Liver (tissue), 9 donors: Measurements from ENCODE around the gene STEAP2. TPM values are rescaled to one million over a fixed set of nuclear protein-coding genes. Genes with fewer than 3 reads are reported as not detected.

ENCODE experiments used
- DNase-seq: peaks from one replicate; pipeline ENCODE4 v3.0.0-alpha.2; 2017; ENCODE audit warnings: low spot score
- H3K27ac ChIP-seq, 2 donors: one replicate each; pipeline ENCODE4 v1.7.0; 2013; ENCODE audit warnings: inconsistent platforms in 2 of 2, low read length in 2 of 2, control low read depth in 1 of 2, low read depth in 1 of 2, mild to moderate bottlenecking in 1 of 2
- H3K27me3 ChIP-seq, 4 donors: one replicate each; pipeline versions ENCODE4 v1.6.1 to v1.7.0; 2013; ENCODE audit warnings: low read length in 3 of 4, inconsistent platforms in 1 of 4, mild to moderate bottlenecking in 1 of 4, moderate library complexity in 1 of 4; ENCODE audit not compliant: control insufficient read depth in 4 of 4, insufficient read depth in 4 of 4
- H3K36me3 ChIP-seq, 4 donors: one replicate each; pipeline versions ENCODE4 v1.6.1 to v1.7.0; 2013; ENCODE audit warnings: low read length in 3 of 4, mild to moderate bottlenecking in 3 of 4, low read depth in 1 of 4, moderate library complexity in 1 of 4; ENCODE audit not compliant: control insufficient read depth in 4 of 4, insufficient read depth in 3 of 4
- H3K4me1 ChIP-seq, 4 donors: one replicate each; pipeline versions ENCODE4 v1.6.1 to v1.7.0; 2013; ENCODE audit warnings: low read length in 3 of 4, mild to moderate bottlenecking in 3 of 4, moderate library complexity in 1 of 4; ENCODE audit not compliant: control insufficient read depth in 4 of 4, insufficient read depth in 4 of 4
- H3K4me3 ChIP-seq, 3 donors: one replicate each; pipeline versions ENCODE4 v1.6.1 to v1.7.0; 2013; ENCODE audit warnings: low read length in 3 of 3, control low read depth in 1 of 3, low read depth in 1 of 3, mild to moderate bottlenecking in 1 of 3
- H3K9ac ChIP-seq, 2 donors: one replicate each; pipeline ENCODE4 v1.7.0; 2013; ENCODE audit warnings: low read length in 2 of 2, mild to moderate bottlenecking in 2 of 2, moderate library complexity in 2 of 2, control low read depth in 1 of 2, low read depth in 1 of 2
- H3K9me3 ChIP-seq, 4 donors: one replicate each; pipeline versions ENCODE4 v1.6.1 to v1.7.0; 2013; ENCODE audit warnings: low read length in 3 of 4; ENCODE audit not compliant: control insufficient read depth in 4 of 4
- FOXA1 ChIP-seq: IDR thresholded peaks from 2 replicates; pipeline ENCODE4 v1.6.1; 2016; ENCODE audit warnings: antibody characterized with exemption
- FOXA2 ChIP-seq: IDR thresholded peaks from 2 replicates; pipeline ENCODE4 v1.6.1; 2016; ENCODE audit warnings: antibody characterized with exemption
- GABPA ChIP-seq, 2 donors: IDR thresholded peaks in 1 of 2; conservative IDR thresholded peaks in 1 of 2; 2 replicates each; pipeline ENCODE4 v1.6.1; 2016; ENCODE audit warnings: antibody characterized with exemption in 2 of 2, mild to moderate bottlenecking in 1 of 2, moderate library complexity in 1 of 2
- HNF4A ChIP-seq, 2 donors: conservative IDR thresholded peaks; 2 replicates each; pipeline ENCODE4 v1.6.1; 2016; ENCODE audit warnings: antibody characterized with exemption in 2 of 2, mild to moderate bottlenecking in 2 of 2
- NR2F2 ChIP-seq: IDR thresholded peaks from 2 replicates; pipeline ENCODE4 v1.6.1; 2016; ENCODE audit warnings: antibody characterized with exemption
- REST ChIP-seq: IDR thresholded peaks from 2 replicates; pipeline ENCODE4 v1.6.1; 2016; ENCODE audit warnings: antibody characterized with exemption, mild to moderate bottlenecking
- RXRA ChIP-seq, 2 donors: IDR thresholded peaks; 2 replicates each; pipeline ENCODE4 v1.6.1; 2017 to 2018; ENCODE audit warnings: antibody characterized with exemption in 2 of 2, mild to moderate bottlenecking in 1 of 2
- SP1 ChIP-seq: IDR thresholded peaks from 2 replicates; pipeline ENCODE4 v1.6.1; 2018; ENCODE audit warnings: antibody characterized with exemption, mild to moderate bottlenecking
- TAF1 ChIP-seq: conservative IDR thresholded peaks from 2 replicates; pipeline ENCODE4 v1.6.1; 2016; ENCODE audit warnings: antibody characterized with exemption, mild to moderate bottlenecking
- YY1 ChIP-seq: IDR thresholded peaks from 2 replicates; pipeline ENCODE4 v1.6.1; 2016; ENCODE audit warnings: antibody characterized with exemption, mild to moderate bottlenecking
- WGBS: extraction: QIAGEN DNeasy Blood & Tissue Kit; methylation state at CpG from one replicate; pipeline ENCODE4 v1.1.7; 2013; 5-methylcytosine and 5-hydroxymethylcytosine counted together
- polyA plus RNA-seq, 2 donors: library from polyadenylated mRNA; stranded (reverse) in 1 of 2; unstranded in 1 of 2; fragments of 200-250 nt in 1 of 2; fragments of >200 nt in 1 of 2; fragmentation: Nextera tagmentation in 1 of 2; extraction: Ambion mirVana in 1 of 2; gene quantifications; one replicate each; pipeline versions ENCODE4 v1.2.1 to v1.2.3, GENCODE V29; 2013 to 2015
- total RNA-seq, 2 donors: library from RNA; depleted of rRNA; stranded (reverse); fragments of >200 nt; gene quantifications; one replicate each; pipeline ENCODE4 v1.2.3, GENCODE V29; 2014
- TF ChIP-seq, protein P1 (sequence below): IDR thresholded peaks from 2 replicates; pipeline ENCODE4 v1.6.1; 2016; ENCODE audit warnings: antibody characterized with exemption
- TF ChIP-seq, protein P2 (sequence below): IDR thresholded peaks from 2 replicates; pipeline ENCODE4 v1.6.1; 2016; ENCODE audit warnings: antibody characterized with exemption
- donor health status: healthy.
- donor health status: healthy.
- donor health status: healthy.
- donor health status: healthy.
- donor health status: healthy.

Gene STEAP2
- total and polyA plus RNA-seq, 4 donors, result 1.2 to 25.9 (median 5.2) TPM

DNA sequence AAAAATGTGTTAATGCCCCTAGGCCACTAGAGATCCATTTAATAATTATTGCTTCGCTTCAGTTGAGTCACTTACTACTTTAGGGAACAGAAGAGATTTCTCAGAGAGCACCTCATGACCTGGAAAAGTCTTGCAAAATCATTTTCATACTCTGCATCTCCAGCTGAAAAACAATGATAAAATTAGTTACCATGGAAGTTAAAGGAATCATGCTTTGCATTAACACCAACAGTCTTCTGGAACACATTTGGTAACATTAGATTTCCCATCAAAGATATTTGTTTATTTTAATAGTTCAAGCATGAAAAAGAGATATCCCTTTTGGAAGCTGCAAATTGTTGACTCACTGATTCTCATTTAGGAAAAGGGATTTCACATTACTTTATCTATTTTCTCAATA lies 1.8 kb upstream of the STEAP2 start:
- Histone ChIP-seq H3K36me3 (no peaks in the 10 kb centered on the region), H3K4me3 (no peak overlapping the region), H3K27ac (no peak overlapping the region), H3K27me3 (no peaks in the 10 kb centered on the region), H3K9ac (no peak overlapping the region), H3K9me3 (no peaks in the 10 kb centered on the region), H3K4me1 (peaks cover 0 to 22% (median 13%) of the 10 kb centered on the region in 4 donors)
- TF ChIP-seq NR2F2 (no peak), SP1 (no peak)
- TF ChIP-seq, protein P1, sequence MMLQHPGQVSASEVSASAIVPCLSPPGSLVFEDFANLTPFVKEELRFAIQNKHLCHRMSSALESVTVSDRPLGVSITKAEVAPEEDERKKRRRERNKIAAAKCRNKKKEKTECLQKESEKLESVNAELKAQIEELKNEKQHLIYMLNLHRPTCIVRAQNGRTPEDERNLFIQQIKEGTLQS, result no peak
- DNase-seq, result no peak
- 94% methylated on average over 1 of the region's 1 CpG for WGBS

DNA sequence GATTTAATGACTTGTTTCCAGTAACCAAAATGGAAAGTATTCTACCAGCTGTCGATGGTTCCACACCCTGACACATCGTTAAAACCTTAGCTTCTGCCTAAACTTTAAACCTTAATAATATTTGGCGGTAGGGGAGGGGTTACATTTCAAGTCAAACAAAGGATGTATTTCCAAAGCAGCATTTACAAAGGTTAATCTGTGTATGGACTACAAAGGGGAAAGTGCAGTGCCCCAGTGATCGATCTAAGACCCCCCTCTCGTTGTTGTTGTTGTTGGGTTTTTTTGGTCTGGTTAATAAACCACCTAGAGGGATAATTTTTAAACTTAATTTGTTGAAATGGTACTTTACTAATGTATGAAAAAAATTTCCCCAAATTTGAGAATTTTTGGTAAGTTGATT lies 1.1 kb upstream of the STEAP2 start:
- H3K9ac ChIP-seq, result peak overlapping the region in 1 of 2 donors; percentile 92
- no peaks in the 10 kb centered on the region for H3K36me3 ChIP-seq
- DNase-seq, result no peak
- H3K9me3 ChIP-seq, result no peaks in the 10 kb centered on the region
- H3K4me3 ChIP-seq, result peak overlapping the region in 1 of 3 donors; percentile 73
- H3K4me1 ChIP-seq, result peaks cover 0 to 22% (median 13%) of the 10 kb centered on the region in 4 donors
- TF ChIP-seq GABPA (IDR thresholded peaks at IDR 0.05 in 1 of 2, conservative IDR thresholded peaks at IDR 0.05 in 1 of 2) (no peak), RXRA (IDR thresholded peaks at IDR 0.05) (peak in 1 of 2 donors; percentile 27), YY1 (no peak), HNF4A (conservative IDR thresholded peaks at IDR 0.05) (peak in 1 of 2 donors; percentile 14)
- TF ChIP-seq, protein P2, sequence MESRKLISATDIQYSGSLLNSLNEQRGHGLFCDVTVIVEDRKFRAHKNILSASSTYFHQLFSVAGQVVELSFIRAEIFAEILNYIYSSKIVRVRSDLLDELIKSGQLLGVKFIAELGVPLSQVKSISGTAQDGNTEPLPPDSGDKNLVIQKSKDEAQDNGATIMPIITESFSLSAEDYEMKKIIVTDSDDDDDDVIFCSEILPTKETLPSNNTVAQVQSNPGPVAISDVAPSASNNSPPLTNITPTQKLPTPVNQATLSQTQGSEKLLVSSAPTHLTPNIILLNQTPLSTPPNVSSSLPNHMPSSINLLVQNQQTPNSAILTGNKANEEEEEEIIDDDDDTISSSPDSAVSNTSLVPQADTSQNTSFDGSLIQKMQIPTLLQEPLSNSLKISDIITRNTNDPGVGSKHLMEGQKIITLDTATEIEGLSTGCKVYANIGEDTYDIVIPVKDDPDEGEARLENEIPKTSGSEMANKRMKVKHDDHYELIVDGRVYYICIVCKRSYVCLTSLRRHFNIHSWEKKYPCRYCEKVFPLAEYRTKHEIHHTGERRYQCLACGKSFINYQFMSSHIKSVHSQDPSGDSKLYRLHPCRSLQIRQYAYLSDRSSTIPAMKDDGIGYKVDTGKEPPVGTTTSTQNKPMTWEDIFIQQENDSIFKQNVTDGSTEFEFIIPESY, result peak; percentile 8
- no peak overlapping the region for H3K27ac ChIP-seq
- WGBS, result 37% methylated on average over 5 of the region's 5 CpGs
- no peaks in the 10 kb centered on the region for H3K27me3 ChIP-seq

DNA sequence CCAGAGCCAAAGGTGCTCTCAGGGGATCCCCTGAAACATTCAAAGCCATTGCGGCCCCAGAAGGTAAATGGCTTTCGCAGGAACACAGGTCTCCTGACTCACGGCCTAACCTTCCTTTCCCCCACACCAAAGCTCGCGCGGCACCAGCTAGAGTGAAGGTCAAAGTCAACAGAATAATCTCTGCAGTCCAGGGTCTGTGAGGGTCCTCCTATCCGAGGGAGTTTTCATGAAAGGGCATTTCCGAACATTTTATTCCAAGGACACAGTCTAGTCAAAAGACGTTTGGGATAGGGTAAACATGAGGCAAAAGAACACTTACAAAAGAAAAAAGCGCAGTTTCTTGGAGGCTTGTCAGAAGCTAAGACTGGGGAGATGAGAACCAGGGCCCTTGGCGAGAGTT lies 559 bp upstream of the STEAP2 start:
- Histone ChIP-seq H3K9ac (peak overlapping the region; percentile 74 to 92), H3K27me3 (no peaks in the 10 kb centered on the region), H3K4me3 (peak overlapping the region; percentile 59 to 73 (median 70)), H3K9me3 (no peaks in the 10 kb centered on the region), H3K36me3 (no peaks in the 10 kb centered on the region), H3K27ac (peak overlapping the region; percentile 84 to 87), H3K4me1 (peaks cover 0 to 22% (median 13%) of the 10 kb centered on the region in 4 donors)
- peak; percentile 38 for DNase-seq
- TF ChIP-seq, protein P2, result no peak
- TF ChIP-seq RXRA (IDR thresholded peaks at IDR 0.05), result no peak
- TF ChIP-seq FOXA1, result no peak
- TF ChIP-seq YY1, result no peak
- TF ChIP-seq SP1, result no peak
- no peak for TF ChIP-seq REST
- TF ChIP-seq HNF4A (conservative IDR thresholded peaks at IDR 0.05), result no peak
- no peak for TF ChIP-seq NR2F2
- TF ChIP-seq, protein P1, result no peak
- no peak for TF ChIP-seq TAF1
- no peak for TF ChIP-seq FOXA2
- no peak for TF ChIP-seq GABPA (IDR thresholded peaks at IDR 0.05 in 1 of 2, conservative IDR thresholded peaks at IDR 0.05 in 1 of 2)
- 12% methylated on average over 11 of the region's 11 CpGs for WGBS
